ENCODE measurements around the gene ALX4.

The ALX4 gene

DNA sequence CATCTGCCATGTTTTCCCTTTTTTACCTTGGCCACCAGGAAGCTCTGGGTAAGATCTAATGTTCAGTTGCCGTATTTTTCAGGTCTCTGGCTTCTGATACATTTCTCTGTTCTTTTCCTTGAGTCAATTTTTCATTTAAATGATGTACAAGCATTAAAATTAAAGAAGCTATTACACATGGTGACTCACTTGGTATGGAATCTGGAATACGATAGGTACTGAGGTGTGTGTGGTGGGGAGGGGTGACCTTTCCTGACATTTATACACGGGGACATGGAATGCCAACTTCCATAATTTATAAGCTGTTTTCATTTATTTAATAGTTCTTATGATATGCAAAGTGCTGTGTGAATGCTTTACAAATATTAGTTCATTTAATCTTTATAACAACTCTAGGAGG, 47.8 kb upstream of the ALX4 start:
- Histone ChIP-seq H3K79me2 (ENCODE audit: insufficient read depth, low read length) (no peaks in the 10 kb centered on the region), H3K4me1 (ENCODE audit: insufficient read depth, low read length) (no peaks in the 10 kb centered on the region), H3K4me2 (ENCODE audit: insufficient read depth, low read length) (no peak overlapping the region), H3K36me3 (ENCODE audit: insufficient read depth, low read length) (no peaks in the 10 kb centered on the region), H3K4me3 (ENCODE audit: low read depth in 1 of 2, low read length in 2 of 2) (no peak overlapping the region), H2AFZ (ENCODE audit: low read depth, low read length) (no peak overlapping the region), H4K20me1 (ENCODE audit: insufficient read depth, low read length) (no peaks in the 10 kb centered on the region), H3K9ac (ENCODE audit: low read depth, low read length) (no peak overlapping the region), H3K27me3 (ENCODE audit: insufficient read depth, low read length, poor library complexity) (peaks cover 9% of the 10 kb centered on the region), H3K9me3 (ENCODE audit: insufficient read depth, low read length, severe bottlenecking) (no peaks in the 10 kb centered on the region), H3K27ac (ENCODE audit: low read length) (no peak overlapping the region)
- no peak for ATAC-seq (ENCODE audit: insufficient read depth, low read depth)
- TF ChIP-seq, protein P1, sequence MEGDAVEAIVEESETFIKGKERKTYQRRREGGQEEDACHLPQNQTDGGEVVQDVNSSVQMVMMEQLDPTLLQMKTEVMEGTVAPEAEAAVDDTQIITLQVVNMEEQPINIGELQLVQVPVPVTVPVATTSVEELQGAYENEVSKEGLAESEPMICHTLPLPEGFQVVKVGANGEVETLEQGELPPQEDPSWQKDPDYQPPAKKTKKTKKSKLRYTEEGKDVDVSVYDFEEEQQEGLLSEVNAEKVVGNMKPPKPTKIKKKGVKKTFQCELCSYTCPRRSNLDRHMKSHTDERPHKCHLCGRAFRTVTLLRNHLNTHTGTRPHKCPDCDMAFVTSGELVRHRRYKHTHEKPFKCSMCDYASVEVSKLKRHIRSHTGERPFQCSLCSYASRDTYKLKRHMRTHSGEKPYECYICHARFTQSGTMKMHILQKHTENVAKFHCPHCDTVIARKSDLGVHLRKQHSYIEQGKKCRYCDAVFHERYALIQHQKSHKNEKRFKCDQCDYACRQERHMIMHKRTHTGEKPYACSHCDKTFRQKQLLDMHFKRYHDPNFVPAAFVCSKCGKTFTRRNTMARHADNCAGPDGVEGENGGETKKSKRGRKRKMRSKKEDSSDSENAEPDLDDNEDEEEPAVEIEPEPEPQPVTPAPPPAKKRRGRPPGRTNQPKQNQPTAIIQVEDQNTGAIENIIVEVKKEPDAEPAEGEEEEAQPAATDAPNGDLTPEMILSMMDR (IDR thresholded peaks at IDR 0.05; ENCODE audit: borderline replicate concordance, extremely low read depth, low read length, poor library complexity, severe bottlenecking) = no peak
- TF ChIP-seq EZH2 (IDR thresholded peaks at IDR 0.05; ENCODE audit: borderline replicate concordance, low read depth, low read length, severe bottlenecking) = no peak
- no peak for DNase-seq

DNA sequence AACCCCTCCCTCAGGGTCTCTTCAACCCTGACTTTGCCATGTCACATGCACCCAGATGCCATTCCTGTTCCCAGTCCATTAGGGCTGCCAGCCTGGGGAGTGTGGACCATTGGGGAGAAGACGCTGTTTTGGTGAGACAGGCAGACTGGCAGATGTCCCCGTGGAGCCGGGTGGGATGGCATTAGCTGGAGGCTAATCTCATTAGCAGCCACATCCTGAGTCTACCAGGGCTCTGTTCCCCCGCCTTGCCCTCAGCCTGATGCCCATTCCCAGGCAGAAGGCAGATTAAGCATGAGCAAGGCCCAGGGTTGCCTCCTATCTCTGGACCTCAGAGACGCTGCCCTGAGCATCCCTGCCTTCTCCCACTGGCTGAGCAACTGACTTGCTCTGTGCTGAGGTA, 46.4 kb upstream of the ALX4 start:
- no peak for TF ChIP-seq EZH2 (IDR thresholded peaks at IDR 0.05; ENCODE audit: borderline replicate concordance, low read depth, low read length, severe bottlenecking)
- TF ChIP-seq, protein P1 (IDR thresholded peaks at IDR 0.05; ENCODE audit: borderline replicate concordance, extremely low read depth, low read length, poor library complexity, severe bottlenecking) = no peak
- no peak overlapping the region for H3K9ac ChIP-seq (ENCODE audit: low read depth, low read length)
- no peak overlapping the region for H3K4me2 ChIP-seq (ENCODE audit: insufficient read depth, low read length)
- H2AFZ ChIP-seq (ENCODE audit: low read depth, low read length) = no peak overlapping the region
- DNase-seq = no peak
- no peak overlapping the region for H3K4me3 ChIP-seq (ENCODE audit: low read depth in 1 of 2, low read length in 2 of 2)
- no peaks in the 10 kb centered on the region; the same call in none of the 2 replicates for H4K20me1 ChIP-seq (ENCODE audit: insufficient read depth, low read length)
- H3K9me3 ChIP-seq (ENCODE audit: insufficient read depth, low read length, severe bottlenecking) = no peaks in the 10 kb centered on the region
- H3K27ac ChIP-seq (ENCODE audit: low read length) = no peak overlapping the region
- H3K4me1 ChIP-seq (ENCODE audit: insufficient read depth, low read length) = no peaks in the 10 kb centered on the region
- no peak for ATAC-seq (ENCODE audit: insufficient read depth, low read depth)
- no peaks in the 10 kb centered on the region for H3K79me2 ChIP-seq (ENCODE audit: insufficient read depth, low read length)
- H3K36me3 ChIP-seq (ENCODE audit: insufficient read depth, low read length) = no peaks in the 10 kb centered on the region
- H3K27me3 ChIP-seq (ENCODE audit: insufficient read depth, low read length, poor library complexity) = peaks cover 9% of the 10 kb centered on the region

DNA sequence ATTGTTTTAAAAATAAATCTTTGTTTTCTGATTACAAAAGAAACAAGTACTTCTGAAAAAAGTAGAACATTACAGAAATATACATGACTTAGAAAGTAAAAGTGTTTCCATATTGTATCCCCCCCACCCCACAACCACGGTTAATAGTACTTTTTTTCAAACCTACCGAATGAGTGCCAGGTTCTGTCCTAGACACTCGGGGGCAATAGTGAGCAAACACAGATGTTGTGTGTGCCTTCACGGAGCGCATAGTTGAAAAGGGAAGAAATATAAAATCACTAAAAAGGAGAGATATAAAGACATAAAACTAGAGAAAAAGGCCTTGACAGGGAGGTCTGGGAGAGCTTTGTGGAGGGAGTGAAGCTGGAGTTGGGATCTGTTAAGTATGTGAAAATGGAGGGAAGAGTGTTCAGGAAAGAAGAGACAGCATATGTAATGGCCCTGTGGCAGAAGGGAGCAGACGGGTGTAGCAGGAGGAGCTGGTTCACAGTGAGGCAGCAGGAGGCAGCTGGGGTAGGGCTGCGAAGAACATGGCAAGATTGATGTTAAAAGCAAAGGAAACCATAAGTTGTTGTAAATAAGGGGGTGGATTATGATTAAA, 42.1 kb upstream of the ALX4 start:
- H3K36me3 ChIP-seq (ENCODE audit: insufficient read depth, low read length) = no peaks in the 10 kb centered on the region
- no peak for TF ChIP-seq EZH2 (IDR thresholded peaks at IDR 0.05; ENCODE audit: borderline replicate concordance, low read depth, low read length, severe bottlenecking)
- TF ChIP-seq, protein P1 (IDR thresholded peaks at IDR 0.05; ENCODE audit: borderline replicate concordance, extremely low read depth, low read length, poor library complexity, severe bottlenecking) = no peak
- H3K79me2 ChIP-seq (ENCODE audit: insufficient read depth, low read length) = no peaks in the 10 kb centered on the region
- DNase-seq (no peak), ATAC-seq (ENCODE audit: insufficient read depth, low read depth) (no peak)
- no peaks in the 10 kb centered on the region for H3K4me1 ChIP-seq (ENCODE audit: insufficient read depth, low read length)
- no peak overlapping the region for H3K27ac ChIP-seq (ENCODE audit: low read length)
- no peaks in the 10 kb centered on the region for H3K9me3 ChIP-seq (ENCODE audit: insufficient read depth, low read length, severe bottlenecking)
- no peak overlapping the region for H2AFZ ChIP-seq (ENCODE audit: low read depth, low read length)
- H4K20me1 ChIP-seq (ENCODE audit: insufficient read depth, low read length) = no peaks in the 10 kb centered on the region; the same call in none of the 2 replicates
- peaks cover 10% of the 10 kb centered on the region for H3K27me3 ChIP-seq (ENCODE audit: insufficient read depth, low read length, poor library complexity)
- no peak overlapping the region for H3K4me2 ChIP-seq (ENCODE audit: insufficient read depth, low read length)
- no peak overlapping the region for H3K9ac ChIP-seq (ENCODE audit: low read depth, low read length)
- no peak overlapping the region for H3K4me3 ChIP-seq (ENCODE audit: low read depth in 1 of 2, low read length in 2 of 2)

Data from DND-41 (cell line).